GM13977 (cell line): ENCODE results near the gene ELAVL3.

ENCODE experiments used
- DNase-seq: peaks from one replicate; pipeline ENCODE4 v3.0.0; 2012; ENCODE audit warnings: low spot score
- in situ Hi-C: fragments of 300-500 bp; cut with MboI; formaldehyde crosslinking; loops from one replicate; pipeline ENCODE4 v1.12.0; 2022; ENCODE audit warnings: low sequenced_read_pairs, low pct_unique_long_range_greater_than_20kb, mixed read lengths, inconsistent platforms; ENCODE audit not compliant: unreplicated experiment
- TF ChIP-seq, protein P1 (sequence below): IDR thresholded peaks from 2 replicates; pipeline ENCODE4 v1.5.1; 2012; ENCODE audit warnings: mild to moderate bottlenecking, control low read depth; ENCODE audit not compliant: insufficient read depth; ENCODE audit errors: extremely low read depth, missing control alignments

Gene ELAVL3

DNA sequence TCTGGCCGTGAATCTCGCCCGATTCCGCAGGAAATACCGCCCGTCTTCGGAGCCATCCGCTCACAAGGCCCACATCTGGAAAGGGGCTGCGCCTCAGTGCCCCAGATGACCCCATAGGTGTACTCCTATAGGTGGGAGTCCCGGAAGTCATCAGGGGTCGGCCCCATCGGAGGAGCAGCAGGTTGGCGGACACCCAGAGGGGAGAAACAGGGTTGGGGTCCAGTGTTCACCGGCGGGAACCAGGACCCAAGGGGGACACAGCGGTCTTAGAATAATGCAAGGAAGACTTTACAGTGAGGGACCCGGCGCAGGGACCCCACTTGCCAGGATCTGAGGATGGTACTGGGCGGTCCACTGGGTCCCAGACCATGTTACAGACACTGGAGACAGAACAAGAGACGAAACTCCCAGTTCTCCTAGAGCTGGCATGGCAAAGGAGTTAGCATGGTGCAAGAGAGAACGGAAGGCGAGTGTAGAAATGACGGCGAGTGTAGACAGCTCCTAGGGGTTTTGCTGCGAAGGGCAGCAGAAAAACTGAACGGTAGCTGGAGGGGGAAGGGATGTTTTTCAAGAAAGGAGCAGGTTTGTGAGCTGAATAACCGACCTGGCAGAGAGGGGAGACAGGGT, 57.6 kb downstream of the ELAVL3 start:
- TF ChIP-seq, protein P1, sequence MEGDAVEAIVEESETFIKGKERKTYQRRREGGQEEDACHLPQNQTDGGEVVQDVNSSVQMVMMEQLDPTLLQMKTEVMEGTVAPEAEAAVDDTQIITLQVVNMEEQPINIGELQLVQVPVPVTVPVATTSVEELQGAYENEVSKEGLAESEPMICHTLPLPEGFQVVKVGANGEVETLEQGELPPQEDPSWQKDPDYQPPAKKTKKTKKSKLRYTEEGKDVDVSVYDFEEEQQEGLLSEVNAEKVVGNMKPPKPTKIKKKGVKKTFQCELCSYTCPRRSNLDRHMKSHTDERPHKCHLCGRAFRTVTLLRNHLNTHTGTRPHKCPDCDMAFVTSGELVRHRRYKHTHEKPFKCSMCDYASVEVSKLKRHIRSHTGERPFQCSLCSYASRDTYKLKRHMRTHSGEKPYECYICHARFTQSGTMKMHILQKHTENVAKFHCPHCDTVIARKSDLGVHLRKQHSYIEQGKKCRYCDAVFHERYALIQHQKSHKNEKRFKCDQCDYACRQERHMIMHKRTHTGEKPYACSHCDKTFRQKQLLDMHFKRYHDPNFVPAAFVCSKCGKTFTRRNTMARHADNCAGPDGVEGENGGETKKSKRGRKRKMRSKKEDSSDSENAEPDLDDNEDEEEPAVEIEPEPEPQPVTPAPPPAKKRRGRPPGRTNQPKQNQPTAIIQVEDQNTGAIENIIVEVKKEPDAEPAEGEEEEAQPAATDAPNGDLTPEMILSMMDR: no peak
- in situ Hi-C loops: no loop called here
- DNase-seq: no peak

DNA sequence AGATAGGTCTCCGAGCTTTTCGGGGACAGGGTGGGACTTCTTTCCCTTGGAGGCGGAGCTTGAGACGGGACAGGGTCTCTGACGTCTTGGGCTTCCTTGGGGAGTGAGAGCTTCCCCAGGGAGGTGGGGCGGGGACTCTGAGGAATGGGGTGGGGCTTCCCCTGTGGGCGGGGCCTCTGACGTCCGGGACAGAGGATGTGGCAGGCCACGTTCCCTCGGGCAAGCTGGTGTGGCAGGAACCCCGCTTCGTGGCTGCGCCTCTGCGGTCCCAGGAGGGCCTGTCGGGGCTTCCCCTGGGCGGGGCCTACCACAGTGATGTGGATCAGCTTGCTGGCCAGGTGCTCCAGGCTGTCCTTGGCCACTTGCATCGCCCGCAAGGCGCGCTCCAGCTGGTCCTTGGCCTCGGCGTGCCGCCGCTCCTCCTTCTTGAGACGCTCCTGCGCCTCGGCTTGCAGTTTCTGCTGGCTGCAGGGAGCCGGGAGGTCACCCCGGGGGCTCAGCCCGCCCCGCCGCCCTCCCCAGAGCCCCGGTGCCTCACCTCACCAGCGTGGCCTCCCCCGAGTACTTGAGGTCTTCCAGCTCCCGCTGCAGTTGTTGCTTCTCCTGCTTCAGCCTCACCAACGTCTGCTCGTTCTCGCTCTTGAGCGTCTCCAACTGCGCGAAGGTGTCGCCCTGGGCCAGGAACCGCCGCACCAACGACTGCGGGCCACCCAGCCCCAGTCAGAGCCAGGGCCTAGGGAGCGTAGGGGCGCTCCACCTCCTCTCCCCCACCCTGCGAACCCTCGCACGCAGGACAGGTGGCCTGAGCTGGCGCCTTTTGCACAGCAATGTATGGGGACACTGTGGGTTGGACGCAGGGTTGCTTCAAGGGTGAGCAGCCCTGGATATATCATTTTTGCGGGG, 58.4 kb downstream of the ELAVL3 start:
- in situ Hi-C loops: no loop called here
- DNase-seq: peak; percentile 92
- TF ChIP-seq, protein P1: no peak

DNA sequence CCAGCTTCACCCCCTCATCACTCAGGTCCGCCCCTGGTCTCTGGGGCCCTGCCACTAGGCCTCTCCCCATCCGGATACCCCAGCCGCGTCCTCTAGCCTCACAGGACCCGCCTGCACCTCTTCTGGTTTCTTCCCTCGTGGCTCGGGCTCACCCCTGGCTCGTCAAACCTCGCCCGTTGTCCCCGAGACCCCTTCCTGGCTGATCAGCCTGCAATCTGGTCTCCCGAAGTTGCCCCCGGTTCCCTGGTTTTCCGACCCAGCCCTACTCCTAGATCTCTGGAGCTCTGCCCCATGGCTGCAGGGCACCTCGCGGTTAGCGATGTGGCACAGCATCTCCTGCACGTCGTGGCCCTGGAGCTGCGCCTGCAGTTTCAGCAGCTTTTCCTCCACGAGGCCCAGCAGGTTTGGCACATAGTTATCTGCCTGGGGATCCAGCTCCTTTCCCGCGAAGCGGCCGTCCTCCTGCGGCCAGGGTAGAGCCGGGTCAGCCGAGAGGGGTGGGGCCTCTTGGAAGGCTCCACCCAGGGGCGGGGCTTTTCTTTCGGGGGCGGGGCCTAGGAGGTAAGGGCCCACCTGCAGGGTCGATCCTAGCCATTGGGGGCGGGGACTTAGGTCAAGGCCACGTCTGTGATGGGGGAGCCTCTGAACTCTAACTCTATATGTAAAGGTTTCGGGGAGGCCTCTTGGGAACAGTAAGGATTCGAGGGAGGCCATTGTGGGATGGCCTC, 59.3 kb downstream of the ELAVL3 start:
- in situ Hi-C loops: no loop called here
- TF ChIP-seq, protein P1: no peak
- DNase-seq: peak; percentile 89

DNA sequence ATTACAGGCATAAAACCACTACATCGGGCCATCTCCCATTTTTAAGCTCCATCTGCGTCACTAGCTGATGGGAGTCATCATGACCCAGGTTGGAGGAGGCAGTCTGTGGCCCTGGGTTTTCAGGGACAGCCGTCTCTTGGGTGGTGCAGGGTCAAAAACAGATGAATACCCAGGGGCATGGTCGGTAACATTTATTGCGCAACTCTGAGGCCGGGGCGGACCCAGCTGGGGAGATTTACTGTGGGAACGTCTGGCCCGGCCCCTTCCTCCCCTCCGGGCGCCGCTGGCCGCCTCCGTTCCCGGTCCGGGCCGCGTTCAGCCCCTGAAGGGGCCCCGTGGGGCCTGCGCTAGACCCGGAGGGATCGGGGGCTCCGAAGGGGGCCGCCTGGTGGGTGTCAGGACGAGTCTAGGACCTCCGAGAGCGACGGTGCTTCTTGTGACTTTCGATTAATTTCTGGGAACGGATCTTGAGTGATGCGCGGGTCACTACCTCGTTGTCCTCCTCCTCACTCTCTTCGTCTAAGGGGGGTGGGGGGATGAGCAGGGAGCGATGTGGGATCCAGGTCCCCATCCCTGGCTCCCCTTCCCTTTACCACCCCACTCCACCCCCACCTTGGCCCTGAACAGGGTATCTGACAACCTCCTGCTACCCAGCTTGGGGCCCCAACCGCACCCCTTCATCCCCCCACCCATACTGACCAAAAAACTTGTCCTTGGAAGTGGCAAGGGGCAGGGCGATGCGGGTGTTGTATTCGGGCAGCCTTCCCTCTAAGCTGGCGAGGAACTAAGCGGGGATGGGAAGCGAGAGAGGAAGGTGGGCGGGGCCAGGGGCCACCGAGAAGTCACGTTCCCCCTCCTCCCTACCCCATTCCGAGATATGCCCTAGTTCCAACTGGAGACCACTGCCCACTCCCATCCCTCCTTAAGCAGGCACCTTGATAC, 60.1 kb downstream of the ELAVL3 start:
- TF ChIP-seq, protein P1: no peak
- in situ Hi-C loops: no loop called here
- peak; percentile 55 for DNase-seq

DNA sequence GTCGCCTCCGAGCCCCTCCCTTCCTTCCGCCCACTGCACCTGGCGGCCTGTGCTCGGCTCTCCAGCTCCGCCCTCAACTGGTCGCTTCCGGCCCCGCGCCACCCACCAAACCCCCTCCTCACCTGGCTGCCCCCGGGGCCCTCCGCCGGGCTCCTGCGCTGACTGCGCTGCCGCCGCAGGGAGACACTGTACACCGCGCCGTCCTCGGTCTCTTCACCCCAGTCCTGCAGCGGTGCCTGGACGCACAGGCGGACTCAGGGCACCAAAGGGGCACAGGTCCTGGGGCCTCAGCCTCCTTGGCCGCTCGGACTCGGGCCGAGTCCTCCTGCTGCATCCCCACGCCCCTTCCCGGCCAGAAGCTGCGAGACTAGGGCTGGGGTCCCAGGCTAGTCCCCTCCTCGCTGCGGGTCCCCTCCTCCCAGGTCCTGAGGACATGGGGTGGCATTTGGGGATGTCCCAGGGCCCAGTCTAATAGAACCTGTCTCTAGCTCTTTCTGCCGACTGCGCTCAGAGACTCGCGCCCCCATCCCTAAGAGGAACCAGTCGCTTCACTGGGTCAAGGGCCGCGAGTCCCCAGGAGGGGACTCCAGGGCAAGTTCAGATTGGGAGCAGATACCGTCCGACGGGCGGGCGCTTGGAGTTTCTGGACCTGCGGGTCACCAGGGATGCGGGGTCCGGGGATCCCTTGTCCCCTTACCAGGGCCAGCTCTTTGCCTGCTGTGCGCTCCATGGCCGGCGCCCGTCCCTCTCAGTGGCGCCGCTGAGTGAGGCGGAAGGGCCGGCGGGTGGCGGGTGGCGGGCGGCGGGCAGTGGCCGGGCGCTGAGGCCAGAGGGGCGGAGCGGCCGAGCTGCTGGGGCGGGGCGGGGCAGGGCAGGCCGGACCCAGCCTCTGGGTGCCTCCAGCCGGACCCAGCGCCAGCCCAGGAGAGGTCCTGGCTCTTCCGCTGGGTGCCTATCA, 62.0 kb downstream of the ELAVL3 start, which contains the start of gene RGL3:
Gene RGL3 (minus strand): TSS at position 766 of the 958 bp plus-strand sequence. CDS start 36 bp downstream, at position 730.
- DNase-seq: peak; percentile 42
- in situ Hi-C loops: no loop called here
- TF ChIP-seq, protein P1: no peak
